Effector memory CD8-positive, alpha-beta T cell (primary cell): Measurements from ENCODE around the gene EDN3.
A peak's percentile ranks its signal among the peaks of the same experiment; 100 is the strongest.
"Not testable (repeated sequence)": the region's sequence is repeated elsewhere in the genome, so short reads cannot be mapped to it uniquely, and the experiment has no call there.

Experiments
- ATAC-seq: fragments of 150-1000 bp; cut with Tn5 transposase; replicated peaks from 2 replicates; pipeline ENCODE4 v1.10.0; 2021; ENCODE audit warnings: mild to moderate bottlenecking, moderate library complexity
- DNase-seq, 3 experiments: peaks; one replicate each; pipeline ENCODE4 v3.0.0; 2021
- H3K27ac Mint-ChIP-seq, 2 donors: one replicate each; pipeline ENCODE4 v1.8.0; 2022; ENCODE audit warnings: mild to moderate bottlenecking in 2 of 2, mixed read lengths in 2 of 2, moderate library complexity in 2 of 2
- H3K27me3 Mint-ChIP-seq, 2 donors: one replicate each; pipeline ENCODE4 v1.8.0; 2022; ENCODE audit warnings: mixed read lengths in 2 of 2
- H3K36me3 Mint-ChIP-seq: one replicate; pipeline ENCODE4 v1.8.0; 2022; ENCODE audit warnings: mild to moderate bottlenecking, moderate library complexity, mixed read lengths; ENCODE audit not compliant: insufficient read depth
- H3K4me1 Mint-ChIP-seq, 2 donors: one replicate each; pipeline ENCODE4 v1.8.0; 2022; ENCODE audit warnings: low read depth in 2 of 2, mixed read lengths in 2 of 2
- H3K4me3 Mint-ChIP-seq, 2 donors: one replicate each; pipeline ENCODE4 v1.8.0; 2022; ENCODE audit warnings: mild to moderate bottlenecking in 2 of 2, mixed read lengths in 2 of 2, moderate library complexity in 2 of 2
- H3K9me3 Mint-ChIP-seq, 2 donors: one replicate each; pipeline ENCODE4 v1.8.0; 2022; ENCODE audit warnings: mixed read lengths in 2 of 2

EDN3 gene

GRCh38 chr20:59352541-59352940 lies 52.1 kb downstream of the EDN3 start:
- Mint-ChIP-seq H3K4me1 (peaks cover 3 to 6% of the 10 kb centered on the region in 2 donors), H3K36me3 (no peaks in the 10 kb centered on the region), H3K9me3 (no peaks in the 10 kb centered on the region), H3K4me3 (peak overlapping the region in 1 of 2 donors; percentile 45), H3K27me3 (peaks cover 0 to 6% of the 10 kb centered on the region in 2 donors), H3K27ac (peak overlapping the region in 1 of 2 donors; percentile 15)
- ATAC-seq, result no peak
- no peak for DNase-seq

DNA sequence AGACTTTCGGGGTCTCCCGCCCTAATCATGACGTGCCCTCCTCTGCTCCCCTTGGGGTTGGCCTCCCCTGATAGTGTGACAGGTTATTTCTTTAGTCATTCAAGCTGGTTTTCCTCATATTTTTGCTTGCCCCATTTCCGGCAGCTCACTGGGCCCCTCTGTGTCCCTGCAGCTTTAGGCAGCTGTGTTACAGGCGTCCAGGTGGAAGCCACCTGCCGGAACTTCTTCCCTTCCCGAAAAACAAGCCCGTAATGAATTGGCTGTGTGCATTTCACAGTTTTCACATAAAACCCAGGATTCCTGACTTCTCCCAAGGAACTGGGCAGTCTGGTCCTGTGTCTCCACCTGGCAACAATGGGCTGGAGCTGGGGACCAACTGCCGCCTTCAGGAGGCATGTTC lies 52.6 kb downstream of the EDN3 start:
- H3K27ac Mint-ChIP-seq, result peak overlapping the region in 1 of 2 donors; percentile 15
- no peak overlapping the region for H3K4me3 Mint-ChIP-seq
- no peak for ATAC-seq

GRCh38 chr20:59354460-59354859 lies 54.0 kb downstream of the EDN3 start:
- H3K27ac Mint-ChIP-seq, result no peak overlapping the region
- H3K4me3 Mint-ChIP-seq, result no peak overlapping the region
- DNase-seq, result no peak
- no peaks in the 10 kb centered on the region for H3K36me3 Mint-ChIP-seq
- ATAC-seq, result no peak
- peaks cover 3 to 6% of the 10 kb centered on the region in 2 donors for H3K4me1 Mint-ChIP-seq
- peaks cover 0 to 10% of the 10 kb centered on the region in 2 donors for H3K27me3 Mint-ChIP-seq
- no peaks in the 10 kb centered on the region for H3K9me3 Mint-ChIP-seq

More for the DNA sequence above, 52.6 kb downstream of the EDN3 start:
- H3K27me3 Mint-ChIP-seq, result peaks cover 0 to 10% of the 10 kb centered on the region in 2 donors
- no peaks in the 10 kb centered on the region for H3K36me3 Mint-ChIP-seq
- no peaks in the 10 kb centered on the region for H3K9me3 Mint-ChIP-seq
- H3K4me1 Mint-ChIP-seq, result peaks cover 3 to 6% of the 10 kb centered on the region in 2 donors
- no peak for DNase-seq

- H3K27me3 Mint-ChIP-seq, result peaks cover 0 to 11% of the 10 kb centered on the region in 2 donors
- no peak for ATAC-seq
- H3K27ac Mint-ChIP-seq, result no peak overlapping the region
- no peak overlapping the region for H3K4me3 Mint-ChIP-seq
- H3K9me3 Mint-ChIP-seq, result no peaks in the 10 kb centered on the region
- no peaks in the 10 kb centered on the region for H3K36me3 Mint-ChIP-seq
- no peak for DNase-seq
- H3K4me1 Mint-ChIP-seq, result peaks cover 3 to 6% of the 10 kb centered on the region in 2 donors
Measured at GRCh38 chr20:59355242-59355641, 54.8 kb downstream of the EDN3 start.

GRCh38 chr20:59356662-59357165 lies 56.3 kb downstream of the EDN3 start:
- no peak for DNase-seq
- Mint-ChIP-seq H3K9me3 (no peaks in the 10 kb centered on the region), H3K4me3 (no peak overlapping the region), H3K27ac (no peak overlapping the region), H3K36me3 (no peaks in the 10 kb centered on the region), H3K4me1 (peaks cover 3 to 5% of the 10 kb centered on the region in 2 donors), H3K27me3 (peaks cover 5 to 26% of the 10 kb centered on the region in 2 donors)
- no peak for ATAC-seq

DNA sequence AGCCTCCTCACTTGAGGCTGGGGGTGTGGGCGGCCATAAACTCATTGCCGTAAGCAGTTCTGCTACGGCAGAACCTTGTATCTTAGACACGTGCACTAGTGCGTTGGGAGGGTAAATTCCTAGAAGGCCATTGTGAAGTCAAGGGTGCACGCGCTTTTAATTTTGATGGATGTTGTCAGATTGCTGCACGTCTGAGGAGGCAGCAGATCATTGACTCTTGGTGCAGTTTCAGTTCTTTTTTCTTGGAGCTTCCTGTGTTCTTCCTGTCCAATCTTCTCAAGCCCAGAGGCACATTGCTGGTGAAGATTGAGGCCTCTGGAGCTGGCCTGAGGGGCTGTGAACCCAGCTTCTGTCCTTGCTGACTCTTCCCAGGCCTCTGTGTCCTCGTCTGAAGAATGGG lies 58.4 kb downstream of the EDN3 start:
- not testable (repeated sequence) for H3K4me1 Mint-ChIP-seq, DNase-seq, H3K27ac Mint-ChIP-seq, H3K4me3 Mint-ChIP-seq, ATAC-seq, H3K9me3 Mint-ChIP-seq, H3K36me3 Mint-ChIP-seq
- H3K27me3 Mint-ChIP-seq, result peaks cover 15 to 47% of the 10 kb centered on the region in 2 donors

DNA sequence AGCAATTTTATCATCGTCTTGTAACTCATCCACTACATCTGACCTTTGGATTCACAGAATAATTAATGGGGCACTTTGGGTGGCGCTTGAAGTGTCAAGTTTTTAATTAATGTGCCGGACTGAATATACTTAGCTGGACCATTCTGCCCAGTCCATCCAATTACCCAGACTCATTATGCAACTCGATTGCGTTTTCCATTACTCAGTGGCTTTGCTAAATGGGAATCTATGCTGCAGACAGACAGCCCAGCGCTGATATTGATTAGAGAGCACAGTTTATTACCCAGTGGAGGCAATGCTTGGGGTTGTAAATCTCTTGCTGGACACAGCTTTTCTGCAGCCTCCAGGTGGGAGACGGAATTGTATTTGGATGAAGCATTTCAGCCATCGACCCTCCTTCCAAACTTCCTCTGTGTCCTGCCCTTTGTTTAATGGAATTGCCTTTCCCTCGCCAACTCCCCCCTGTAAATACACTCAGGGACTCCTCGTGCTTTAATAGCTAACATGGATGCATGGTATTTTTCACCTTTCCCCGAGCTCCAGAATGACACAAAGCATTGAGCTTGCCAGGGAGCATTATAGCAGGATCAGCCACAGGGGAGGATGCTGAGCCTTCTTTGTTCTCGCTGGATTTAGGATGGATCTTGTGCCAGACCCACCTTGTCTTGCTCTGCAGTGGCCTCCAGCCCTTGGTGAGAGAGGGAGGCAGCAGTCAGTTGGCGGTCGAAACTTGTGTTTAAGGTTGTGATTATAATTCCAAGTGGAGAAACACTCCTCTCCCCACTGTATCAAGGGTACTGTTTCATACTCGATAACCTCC lies 59.7 kb downstream of the EDN3 start:
- Mint-ChIP-seq H3K36me3 (no peaks in the 10 kb centered on the region), H3K27me3 (peaks cover 21 to 57% of the 10 kb centered on the region in 2 donors), H3K4me1 (no peaks in the 10 kb centered on the region), H3K9me3 (no peaks in the 10 kb centered on the region), H3K27ac (no peak overlapping the region), H3K4me3 (no peak overlapping the region)
- DNase-seq (no peak), ATAC-seq (no peak)

DNA sequence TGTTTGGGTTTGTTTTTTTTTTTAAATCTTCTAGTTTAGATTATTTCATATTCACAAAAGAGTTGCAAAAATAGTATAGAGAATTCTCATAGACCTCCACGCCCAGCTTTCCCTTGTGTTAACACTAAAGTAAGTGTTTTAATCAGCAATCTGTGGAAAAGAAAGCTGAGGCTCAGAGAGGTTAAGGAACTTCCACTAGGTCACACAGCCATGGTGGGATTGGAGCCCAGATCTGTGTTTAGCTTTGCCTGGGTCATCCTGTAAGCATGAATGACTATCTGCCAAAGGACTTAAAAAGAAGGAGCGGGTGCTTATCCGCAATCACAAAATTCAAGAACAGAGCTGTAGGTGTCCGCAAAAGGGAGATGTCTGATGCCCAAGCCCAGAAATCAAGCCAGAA lies 60.5 kb downstream of the EDN3 start:
- Mint-ChIP-seq H3K9me3 (no peaks in the 10 kb centered on the region), H3K4me1 (no peaks in the 10 kb centered on the region), H3K36me3 (no peaks in the 10 kb centered on the region), H3K27ac (no peak overlapping the region), H3K4me3 (no peak overlapping the region), H3K27me3 (peaks cover 21 to 57% of the 10 kb centered on the region in 2 donors)
- ATAC-seq (no peak), DNase-seq (no peak)

DNA sequence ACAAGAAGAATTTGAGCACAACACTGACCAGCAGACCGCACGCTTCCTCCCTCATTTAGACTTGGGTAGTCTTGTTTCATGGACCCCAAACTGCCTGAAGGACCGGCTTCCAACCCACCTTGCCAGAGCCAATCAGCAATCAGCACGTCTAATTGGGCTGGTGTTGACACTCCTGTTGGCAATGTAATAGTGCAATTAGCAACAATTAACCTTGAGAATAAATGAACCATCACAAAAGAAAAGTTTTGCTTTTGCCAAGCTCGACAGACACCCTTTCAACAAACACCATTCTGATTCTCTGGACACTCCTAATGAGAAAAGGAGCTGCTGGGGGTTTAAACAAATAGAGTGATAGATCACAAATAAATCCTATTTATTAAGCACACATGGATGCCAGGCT lies 61.0 kb downstream of the EDN3 start:
- no peak for ATAC-seq
- Mint-ChIP-seq H3K4me1 (no peaks in the 10 kb centered on the region), H3K27me3 (peaks cover 21 to 57% of the 10 kb centered on the region in 2 donors), H3K9me3 (no peaks in the 10 kb centered on the region), H3K27ac (no peak overlapping the region), H3K36me3 (no peaks in the 10 kb centered on the region), H3K4me3 (no peak overlapping the region)
- DNase-seq, result no peak

- Mint-ChIP-seq H3K4me3 (no peak overlapping the region), H3K36me3 (no peaks in the 10 kb centered on the region), H3K4me1 (no peaks in the 10 kb centered on the region), H3K27ac (no peak overlapping the region), H3K27me3 (peaks cover 21 to 48% of the 10 kb centered on the region in 2 donors), H3K9me3 (no peaks in the 10 kb centered on the region)
- ATAC-seq (no peak), DNase-seq (no peak)
Measured at GRCh38 chr20:59363101-59363500, 62.7 kb downstream of the EDN3 start.

- H3K27me3 Mint-ChIP-seq, result peaks cover 21 to 48% of the 10 kb centered on the region in 2 donors
- ATAC-seq, result no peak
Measured at GRCh38 chr20:59364611-59365010, 64.2 kb downstream of the EDN3 start.

GRCh38 chr20:59365611-59366285 lies 65.3 kb downstream of the EDN3 start:
- ATAC-seq (no peak), DNase-seq (no peak)
- no peaks in the 10 kb centered on the region for H3K9me3 Mint-ChIP-seq
- H3K36me3 Mint-ChIP-seq, result no peaks in the 10 kb centered on the region
- no peak overlapping the region for H3K4me3 Mint-ChIP-seq
- H3K27me3 Mint-ChIP-seq, result peaks cover 25 to 51% of the 10 kb centered on the region in 2 donors
- H3K27ac Mint-ChIP-seq, result no peak overlapping the region
- H3K4me1 Mint-ChIP-seq, result no peaks in the 10 kb centered on the region

More at GRCh38 chr20:59364611-59365010, 64.2 kb downstream of the EDN3 start:
- H3K9me3 Mint-ChIP-seq, result no peaks in the 10 kb centered on the region
- H3K27ac Mint-ChIP-seq, result no peak overlapping the region
- no peaks in the 10 kb centered on the region for H3K4me1 Mint-ChIP-seq
- H3K4me3 Mint-ChIP-seq, result no peak overlapping the region
- no peaks in the 10 kb centered on the region for H3K36me3 Mint-ChIP-seq
- DNase-seq, result no peak

GRCh38 chr20:59371431-59371830 lies 71.0 kb downstream of the EDN3 start:
- Mint-ChIP-seq H3K4me1 (no peaks in the 10 kb centered on the region), H3K36me3 (no peaks in the 10 kb centered on the region)

DNA sequence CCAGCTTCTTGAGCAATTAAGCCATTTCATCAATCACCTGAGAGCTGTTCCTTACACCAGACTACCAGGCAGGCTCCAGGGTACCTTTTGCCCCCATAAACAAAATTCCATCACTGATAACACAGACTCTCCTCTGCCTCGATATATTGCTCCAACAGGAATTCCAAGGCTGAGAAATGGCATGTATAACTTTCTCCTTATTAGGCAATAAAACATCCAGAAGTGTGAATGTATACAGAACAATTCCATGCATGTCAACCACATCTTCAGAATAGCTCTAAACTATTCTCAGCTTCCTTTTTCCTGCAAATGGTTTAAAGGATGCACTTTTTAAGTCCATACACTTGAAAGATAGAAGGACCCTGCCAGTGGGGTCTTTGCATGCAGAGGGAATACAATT lies 73.8 kb downstream of the EDN3 start:
- DNase-seq (no peak), ATAC-seq (no peak)
- Mint-ChIP-seq H3K9me3 (no peaks in the 10 kb centered on the region), H3K36me3 (no peaks in the 10 kb centered on the region), H3K4me3 (no peak overlapping the region), H3K27me3 (peaks cover 53 to 75% of the 10 kb centered on the region in 2 donors), H3K4me1 (no peaks in the 10 kb centered on the region), H3K27ac (no peak overlapping the region)

More at GRCh38 chr20:59371431-59371830, 71.0 kb downstream of the EDN3 start:
- H3K27me3 Mint-ChIP-seq, result peaks cover 36 to 51% of the 10 kb centered on the region in 2 donors
- H3K9me3 Mint-ChIP-seq, result no peaks in the 10 kb centered on the region
- no peak overlapping the region for H3K4me3 Mint-ChIP-seq
- no peak overlapping the region for H3K27ac Mint-ChIP-seq
- ATAC-seq (no peak), DNase-seq (no peak)
